22Rv1 (cell line): Measurements from ENCODE around the gene C2orf76.
"Not testable (repeated sequence)": the region's sequence is repeated elsewhere in the genome, so short reads cannot be mapped to it uniquely, and the experiment has no call there.

Source experiments
- H3K27ac ChIP-seq: fragments of 450-650 bp; 2 replicates; pipeline ENCODE4 v1.5.1; 2017
- ZFX ChIP-seq: fragments of 450-650 bp; IDR thresholded peaks from 2 replicates; pipeline ENCODE4 v1.6.1; 2017; ENCODE audit warnings: antibody characterized with exemption, borderline replicate concordance
- TF ChIP-seq, protein P1 (sequence below): fragments of 450-650 bp; IDR thresholded peaks from 2 replicates; pipeline ENCODE4 v1.5.1; 2017; ENCODE audit warnings: mild to moderate bottlenecking

C2orf76 gene

DNA sequence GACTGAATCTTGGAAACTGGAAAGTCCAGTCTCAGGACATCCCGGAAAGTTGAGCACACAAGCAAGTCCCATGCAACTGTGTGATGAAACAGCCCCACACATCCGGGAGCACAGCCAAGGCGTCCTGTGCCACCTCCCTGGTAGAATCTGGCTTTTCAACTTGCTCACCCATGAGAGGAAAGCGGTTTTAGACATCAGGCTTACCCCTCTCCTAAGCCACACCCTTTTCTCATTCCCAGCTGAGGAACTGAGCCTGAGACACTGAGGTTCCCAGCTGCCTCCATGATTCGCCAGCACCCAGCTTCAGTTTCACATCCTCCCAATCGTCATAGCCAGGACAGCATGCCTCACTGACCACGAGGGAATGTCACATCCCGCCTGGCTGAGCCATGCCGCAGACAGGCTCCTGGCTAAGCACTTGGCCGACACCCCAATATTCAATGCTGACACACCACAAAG is 82.7 kb downstream of the C2orf76 start:
- H3K27ac ChIP-seq = no peak overlapping the region
- TF ChIP-seq, protein P1, sequence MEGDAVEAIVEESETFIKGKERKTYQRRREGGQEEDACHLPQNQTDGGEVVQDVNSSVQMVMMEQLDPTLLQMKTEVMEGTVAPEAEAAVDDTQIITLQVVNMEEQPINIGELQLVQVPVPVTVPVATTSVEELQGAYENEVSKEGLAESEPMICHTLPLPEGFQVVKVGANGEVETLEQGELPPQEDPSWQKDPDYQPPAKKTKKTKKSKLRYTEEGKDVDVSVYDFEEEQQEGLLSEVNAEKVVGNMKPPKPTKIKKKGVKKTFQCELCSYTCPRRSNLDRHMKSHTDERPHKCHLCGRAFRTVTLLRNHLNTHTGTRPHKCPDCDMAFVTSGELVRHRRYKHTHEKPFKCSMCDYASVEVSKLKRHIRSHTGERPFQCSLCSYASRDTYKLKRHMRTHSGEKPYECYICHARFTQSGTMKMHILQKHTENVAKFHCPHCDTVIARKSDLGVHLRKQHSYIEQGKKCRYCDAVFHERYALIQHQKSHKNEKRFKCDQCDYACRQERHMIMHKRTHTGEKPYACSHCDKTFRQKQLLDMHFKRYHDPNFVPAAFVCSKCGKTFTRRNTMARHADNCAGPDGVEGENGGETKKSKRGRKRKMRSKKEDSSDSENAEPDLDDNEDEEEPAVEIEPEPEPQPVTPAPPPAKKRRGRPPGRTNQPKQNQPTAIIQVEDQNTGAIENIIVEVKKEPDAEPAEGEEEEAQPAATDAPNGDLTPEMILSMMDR = no peak
- no peak for TF ChIP-seq ZFX

DNA sequence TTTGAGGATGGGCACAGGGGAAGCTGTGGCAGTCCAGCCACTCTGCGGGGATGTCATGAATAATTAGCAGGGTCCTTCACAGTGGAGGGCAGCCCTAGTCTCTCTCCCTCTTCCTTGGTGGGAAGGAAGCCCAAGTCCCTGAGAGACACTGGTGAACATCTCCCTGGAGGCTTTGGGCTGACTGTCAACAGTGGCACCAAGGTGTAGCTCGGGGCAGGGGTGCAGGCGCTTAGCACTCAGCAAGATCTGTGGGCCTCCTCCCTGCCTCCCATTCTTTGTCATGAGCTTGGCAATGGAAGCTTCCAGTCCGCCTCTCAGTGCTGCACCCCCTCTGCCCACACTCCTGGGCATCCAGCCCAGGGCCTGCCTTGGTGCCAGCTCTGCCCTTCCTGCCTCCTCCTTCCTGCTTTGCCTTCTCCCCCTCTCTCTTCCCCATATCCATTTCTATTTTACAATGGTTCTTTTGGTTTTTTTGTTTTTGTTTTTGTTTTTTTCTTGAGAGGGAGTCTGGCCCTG is 83.6 kb downstream of the C2orf76 start:
- no peak overlapping the region for H3K27ac ChIP-seq
- no peak for TF ChIP-seq ZFX
- TF ChIP-seq, protein P1 = no peak

DNA sequence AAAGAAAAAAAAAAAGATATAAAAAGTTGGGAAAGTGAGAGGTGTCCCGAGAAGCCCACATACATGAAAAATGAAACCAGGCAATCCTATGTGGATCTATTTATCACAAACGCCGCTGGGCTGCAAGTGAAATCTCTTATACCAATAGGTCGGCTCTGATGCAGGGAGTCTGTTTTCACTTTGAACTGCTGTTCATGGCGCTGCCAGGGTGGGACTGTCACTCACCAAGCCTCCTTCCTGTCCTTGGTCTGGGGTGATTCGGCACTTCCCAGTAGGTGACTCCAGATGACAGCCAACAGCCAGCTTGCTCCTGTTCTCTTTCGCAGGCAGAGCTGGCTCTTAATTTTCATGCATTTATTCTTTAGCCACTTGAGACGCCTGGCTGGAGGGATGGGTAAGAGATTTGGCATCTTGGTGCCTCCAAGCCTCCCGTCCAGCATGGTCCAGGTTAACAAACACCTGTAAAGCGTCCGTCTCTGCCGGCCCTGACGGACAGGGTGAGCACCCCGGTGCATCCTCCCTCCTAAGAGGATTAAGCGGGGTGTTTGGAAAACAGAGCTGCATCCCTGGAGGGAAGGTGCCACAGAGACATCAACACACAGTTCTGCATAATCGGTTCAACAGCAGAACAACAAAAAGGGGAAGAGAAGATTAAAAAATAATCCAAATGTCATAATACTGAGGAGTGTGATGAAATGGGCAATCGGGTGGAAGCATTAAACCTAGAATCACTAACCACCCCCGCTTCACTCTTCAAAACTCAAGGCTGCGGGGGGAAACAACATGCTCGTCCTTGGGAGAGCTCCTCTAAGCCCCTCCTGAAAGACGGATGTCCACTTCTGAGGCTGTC is 84.3 kb downstream of the C2orf76 start:
- no peak for TF ChIP-seq ZFX
- TF ChIP-seq, protein P1 = no peak
- H3K27ac ChIP-seq = no peak overlapping the region

DNA sequence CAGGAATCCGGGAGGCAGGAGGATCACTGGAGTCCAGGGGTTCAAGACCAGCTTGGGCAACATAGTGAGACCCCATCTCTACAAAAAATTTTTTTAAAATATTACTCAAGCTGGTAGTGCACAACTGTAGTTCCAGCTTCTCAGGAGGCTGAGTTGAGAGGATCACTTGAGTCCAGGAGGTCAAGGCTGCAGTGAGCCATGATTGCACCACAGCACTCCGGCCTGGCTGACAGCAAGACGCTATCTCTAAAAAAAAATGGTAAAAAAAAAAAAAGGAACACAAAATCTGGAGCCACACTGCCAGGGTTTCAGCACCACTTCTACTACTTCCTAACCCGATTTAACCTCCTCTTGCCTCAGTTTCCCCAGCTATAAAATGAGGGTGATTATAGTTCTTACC is 86.0 kb downstream of the C2orf76 start:
- TF ChIP-seq, protein P1 = no peak
- TF ChIP-seq ZFX = no peak
- H3K27ac ChIP-seq = no peak overlapping the region

DNA sequence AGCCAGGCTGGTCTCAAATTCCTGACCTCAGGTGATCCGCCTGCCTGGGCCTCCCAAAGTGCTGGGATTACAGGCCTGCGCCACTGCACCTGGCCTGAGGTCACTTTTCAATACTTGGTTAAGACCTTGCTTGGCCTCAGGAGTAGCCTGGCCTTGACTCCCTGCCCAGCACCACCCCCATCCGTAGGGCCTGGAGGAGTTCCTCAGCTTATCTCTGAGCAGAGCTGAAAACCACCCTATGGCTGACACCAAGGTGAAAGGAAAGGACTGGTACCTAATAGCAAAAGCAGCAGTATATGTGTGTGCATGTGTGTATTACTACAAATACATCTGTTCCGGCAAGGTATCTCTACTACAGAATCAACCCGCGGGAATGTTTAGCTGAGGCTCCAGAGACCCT is 87.0 kb downstream of the C2orf76 start:
- no peak for TF ChIP-seq ZFX
- TF ChIP-seq, protein P1 = no peak
- no peak overlapping the region for H3K27ac ChIP-seq

DNA sequence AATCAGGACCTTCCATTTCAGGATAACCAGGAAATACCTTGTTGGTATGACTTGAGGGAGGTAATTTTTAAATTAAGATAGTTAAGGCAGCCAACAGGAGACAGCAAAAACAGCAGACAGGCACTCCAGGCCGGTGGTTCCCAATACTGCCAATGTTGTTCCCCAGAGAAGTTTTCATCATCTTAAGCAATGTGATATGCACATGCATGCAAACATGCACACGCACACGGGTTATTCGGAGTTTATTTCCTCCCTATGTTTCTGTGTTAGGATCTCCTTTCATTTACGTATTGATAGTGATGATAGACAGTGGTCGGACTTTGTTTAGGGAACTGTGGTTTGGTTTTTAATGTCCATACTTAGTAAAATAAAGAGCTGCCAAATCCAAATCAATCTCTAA is 87.7 kb downstream of the C2orf76 start:
- H3K27ac ChIP-seq = no peak overlapping the region
- TF ChIP-seq, protein P1 = no peak

DNA sequence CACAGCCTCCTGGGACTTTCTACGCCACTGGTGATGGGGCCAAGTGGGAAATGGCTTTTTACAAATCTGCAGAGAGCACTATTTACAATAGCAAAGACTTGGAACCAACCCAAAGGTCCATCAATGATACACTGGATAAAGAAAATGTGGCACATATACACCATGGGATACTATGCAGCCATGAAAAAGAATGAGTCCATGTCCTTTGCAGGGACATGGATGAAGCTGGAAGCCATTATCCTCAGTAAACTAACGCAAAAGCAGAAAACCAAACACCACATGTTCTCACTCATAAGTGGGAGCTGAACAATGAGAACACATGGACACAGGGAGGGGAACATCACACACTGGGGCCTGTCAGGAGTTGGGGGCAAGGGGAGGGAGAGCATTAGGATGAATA is 88.2 kb downstream of the C2orf76 start:
- H3K27ac ChIP-seq = not testable (repeated sequence)

DNA sequence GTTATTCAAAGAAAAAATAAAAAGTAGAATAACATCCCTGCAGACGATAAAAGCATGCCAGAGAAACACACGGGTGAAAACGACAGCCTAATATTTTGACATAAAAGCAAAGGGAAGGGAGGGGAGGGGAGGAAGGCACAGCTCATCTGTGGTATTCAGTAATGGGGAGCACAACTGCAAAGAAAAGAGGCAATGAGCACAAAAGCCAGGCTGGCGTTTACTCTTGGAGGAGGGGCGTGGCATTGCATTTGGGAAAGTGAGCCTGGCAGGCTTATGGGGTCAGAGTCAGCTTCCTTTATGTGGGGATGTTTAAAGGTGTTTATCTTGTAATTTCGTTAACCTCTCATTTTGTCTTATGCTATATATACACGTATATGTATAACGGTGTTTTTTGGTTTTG is 89.8 kb downstream of the C2orf76 start:
- TF ChIP-seq, protein P1 = no peak
- TF ChIP-seq ZFX = no peak
- H3K27ac ChIP-seq = no peak overlapping the region
